NCI-H226 (cell line): ENCODE data around the gene ACSL6.
"Not testable (repeated sequence)": the region's sequence is repeated elsewhere in the genome, so short reads cannot be mapped to it uniquely, and the experiment has no call there.

Experiments
- DNase-seq: peaks from one replicate; pipeline ENCODE4 v3.0.0-alpha.2; 2015

Gene ACSL6

GRCh38 chr5:131932235-131932634 lies 79.2 kb downstream of the ACSL6 start:
- no peak for DNase-seq

GRCh38 chr5:131928957-131929356 lies 82.5 kb downstream of the ACSL6 start:
- no peak for DNase-seq

GRCh38 chr5:131926168-131926567 lies 85.3 kb downstream of the ACSL6 start:
- no peak for DNase-seq

- no peak for DNase-seq
Measured at GRCh38 chr5:131916481-131916880, 95.0 kb downstream of the ACSL6 start.

GRCh38 chr5:131914472-131914871 lies 97.0 kb downstream of the ACSL6 start:
- no peak for DNase-seq

GRCh38 chr5:131913603-131914002 lies 97.9 kb downstream of the ACSL6 start:
- DNase-seq: no peak

GRCh38 chr5:131906668-131907067 lies 104.8 kb downstream of the ACSL6 start:
- DNase-seq: no peak

- DNase-seq: not testable (repeated sequence)
Measured at GRCh38 chr5:131902266-131902665, 109.2 kb downstream of the ACSL6 start.
